IMR-90 (cell line): ENCODE data around the gene TMEM63A. TPM values are rescaled to one million over a fixed set of nuclear protein-coding genes. Genes with fewer than 3 reads are reported as not detected.
A peak's percentile ranks its signal among the peaks of the same experiment; 100 is the strongest.

Source experiments
- ATAC-seq: fragments of 200-7000 bp; cut with Tn5 transposase; 2 replicates; pipeline ENCODE4 v1.9.1; 2020; ENCODE audit warnings: low read depth, mild to moderate bottlenecking, moderate library complexity
- BruUV-seq: library from RNA; stranded (reverse); fragments of 400-500 nt; replicated peaks from 2 replicates; lab custom pipeline; 2021; lab: Mats Ljungman, UMichigan
- CTCF ChIA-PET: fragments of 300-600 bp; formaldehyde crosslinking; extraction: SDS; loops from one replicate; lab custom pipeline; 2021; ENCODE audit warnings: antibody characterized with exemption; lab: Yijun Ruan, JAX
- POLR2A ChIA-PET: fragments of 300-600 bp; sonication (Branson Sonifier 250); formaldehyde crosslinking; loops from one replicate; lab custom pipeline; 2022; ENCODE audit warnings: antibody characterized with exemption; ENCODE audit not compliant: unreplicated experiment; lab: Charles Lee
- DNase-seq: peaks from one replicate; pipeline ENCODE4 v3.0.0; 2013
- H2AFZ ChIP-seq: replicated peaks from 2 replicates; pipeline ENCODE3; 2013; ENCODE audit warnings: low read length, mild to moderate bottlenecking; ENCODE audit not compliant: poor library complexity
- H2AK5ac ChIP-seq: 2 replicates; pipeline ENCODE4 v1.6.1; 2013; ENCODE audit warnings: low read depth, low read length, inconsistent platforms
- H2AK9ac ChIP-seq: replicated peaks from 2 replicates; pipeline ENCODE3; 2013; ENCODE audit warnings: mild to moderate bottlenecking, low read depth, low read length, moderate library complexity; ENCODE audit not compliant: poor library complexity
- H2BK120ac ChIP-seq: 2 replicates; pipeline ENCODE4 v1.6.1; 2013; ENCODE audit warnings: low read depth, low read length, inconsistent platforms
- H2BK15ac ChIP-seq: 3 replicates; pipeline ENCODE4 v1.6.1; 2013; ENCODE audit warnings: low read depth, low read length, inconsistent platforms
- H2BK20ac ChIP-seq: 2 replicates; pipeline ENCODE4 v1.6.1; 2013; ENCODE audit warnings: low read depth, mild to moderate bottlenecking, inconsistent platforms, low read length, moderate library complexity
- H2BK5ac ChIP-seq: 2 replicates; pipeline ENCODE4 v1.6.1; 2013; ENCODE audit warnings: mild to moderate bottlenecking, low read depth, low read length, inconsistent platforms; ENCODE audit not compliant: poor library complexity, severe bottlenecking
- H3K14ac ChIP-seq: replicated peaks from 2 replicates; pipeline ENCODE4 v1.6.1; 2013; ENCODE audit warnings: low read depth, low read length, inconsistent platforms
- H3K18ac ChIP-seq: 2 replicates; pipeline ENCODE4 v1.6.1; 2013; ENCODE audit warnings: low read depth, low read length, control low read depth
- H3K23ac ChIP-seq: 2 replicates; pipeline ENCODE4 v1.6.1; 2013; ENCODE audit warnings: low read depth, low read length, inconsistent platforms
- H3K27ac ChIP-seq: 2 replicates; pipeline ENCODE4 v1.5.1; 2013; ENCODE audit warnings: mild to moderate bottlenecking, control low read depth, low read length; ENCODE audit not compliant: insufficient read depth
- H3K27me3 ChIP-seq: 2 replicates; pipeline ENCODE4 v1.6.1; 2013; ENCODE audit warnings: low read length; ENCODE audit not compliant: control insufficient read depth, insufficient read depth
- H3K36me3 ChIP-seq: 2 replicates; pipeline ENCODE4 v1.6.1; 2013; ENCODE audit warnings: low read length, mixed read lengths; ENCODE audit not compliant: control insufficient read depth, insufficient read depth
- H3K4ac ChIP-seq: 2 replicates; pipeline ENCODE4 v1.6.1; 2013; ENCODE audit warnings: low read depth, low read length, inconsistent platforms
- H3K4me1 ChIP-seq: 2 replicates; pipeline ENCODE4 v1.6.1; 2013; ENCODE audit warnings: low read length, mixed read lengths; ENCODE audit not compliant: control insufficient read depth, insufficient read depth
- H3K4me2 ChIP-seq: 2 replicates; pipeline ENCODE4 v1.6.1; 2013; ENCODE audit warnings: low read depth, mild to moderate bottlenecking, control low read depth, low read length, moderate library complexity
- H3K4me3 ChIP-seq: 2 replicates; pipeline ENCODE4 v1.5.1; 2013; ENCODE audit warnings: low read depth, mild to moderate bottlenecking, control low read depth, low read length, moderate library complexity; ENCODE audit not compliant: insufficient read depth
- H3K56ac ChIP-seq: 2 replicates; pipeline ENCODE4 v1.6.1; 2013; ENCODE audit warnings: low read length, inconsistent platforms; ENCODE audit not compliant: insufficient read depth; ENCODE audit errors: extremely low read depth
- H3K79me1 ChIP-seq, 2 experiments: 2 replicates each; pipeline ENCODE4 v1.6.1; 2013; ENCODE audit warnings: low read length in 2 of 2, inconsistent platforms in 1 of 2, low read depth in 1 of 2
- H3K9ac ChIP-seq: 2 replicates; pipeline ENCODE4 v1.6.1; 2013; ENCODE audit warnings: low read depth, low read length, control low read depth
- H3K9me1 ChIP-seq: 2 replicates; pipeline ENCODE4 v1.6.1; 2013; ENCODE audit warnings: low read length, inconsistent platforms; ENCODE audit not compliant: insufficient read depth
- H3K9me3 ChIP-seq: 2 replicates; pipeline ENCODE4 v1.6.1; 2013; ENCODE audit warnings: low read length; ENCODE audit not compliant: control insufficient read depth, insufficient read depth
- H4K20me1 ChIP-seq: 2 replicates; pipeline ENCODE4 v1.6.1; 2013; ENCODE audit warnings: low read length, inconsistent platforms; ENCODE audit not compliant: insufficient read depth
- H4K5ac ChIP-seq: 2 replicates; pipeline ENCODE4 v1.6.1; 2013; ENCODE audit warnings: mild to moderate bottlenecking, low read depth, low read length, control low read depth
- H4K8ac ChIP-seq, 2 experiments: 2 replicates each; pipeline ENCODE4 v1.6.1; 2013; ENCODE audit warnings: low read depth in 2 of 2, low read length in 2 of 2, control low read depth in 1 of 2, inconsistent platforms in 1 of 2
- H4K91ac ChIP-seq: 2 replicates; pipeline ENCODE4 v1.6.1; 2013; ENCODE audit warnings: low read depth, low read length, inconsistent platforms; ENCODE audit not compliant: insufficient read depth
- BHLHE40 ChIP-seq: fragments of 150-350 bp; IDR thresholded peaks from 2 replicates; pipeline ENCODE4 v1.6.1; 2016; ENCODE audit warnings: mild to moderate bottlenecking, low read depth, low read length
- CHD1 ChIP-seq: IDR thresholded peaks from 2 replicates; pipeline ENCODE4 v1.6.1; 2012; ENCODE audit warnings: low read depth, low read length, improper control_type of control experiment
- MAZ ChIP-seq: IDR thresholded peaks from 2 replicates; pipeline ENCODE4 v1.6.1; 2012; ENCODE audit warnings: low read depth, mild to moderate bottlenecking, low read length, improper control_type of control experiment, moderate library complexity, borderline replicate concordance
- NFE2L2 ChIP-seq: fragments of 150-350 bp; IDR thresholded peaks from 2 replicates; pipeline ENCODE4 v1.6.1; 2016; ENCODE audit warnings: low read depth, mild to moderate bottlenecking, low read length
- RCOR1 ChIP-seq: IDR thresholded peaks from 2 replicates; pipeline ENCODE4 v1.6.1; 2012; ENCODE audit warnings: mild to moderate bottlenecking, low read length, improper control_type of control experiment; ENCODE audit not compliant: insufficient replicate concordance
- SMC3 ChIP-seq: fragments of 150-350 bp; IDR thresholded peaks from 2 replicates; pipeline ENCODE4 v1.6.1; 2016; ENCODE audit warnings: low read depth, mild to moderate bottlenecking, antibody characterized with exemption, low read length, moderate library complexity
- USF2 ChIP-seq: fragments of 150-350 bp; IDR thresholded peaks from 2 replicates; pipeline ENCODE4 v1.6.1; 2017; ENCODE audit warnings: mild to moderate bottlenecking, antibody characterized with exemption, low read length, low read depth
- WGBS, 2 experiments: methylation state at CpG; one replicate each; pipeline versions ENCODE4 v1.1.5 to v1.1.7; 2013; ENCODE audit warnings: missing lambda C conversion rate in 2 of 2; ENCODE audit not compliant: insufficient read length in 1 of 2; ENCODE audit errors: extremely low coverage in 2 of 2; 5-methylcytosine and 5-hydroxymethylcytosine counted together
- dilution Hi-C: fragments of 300-500 bp; cut with HindIII; formaldehyde crosslinking; loops from one replicate; pipeline ENCODE4 v1.14.3; 2018; ENCODE audit warnings: low sequenced_read_pairs; ENCODE audit not compliant: unreplicated experiment
- in situ Hi-C: fragments of 300-500 bp; cut with MboI; formaldehyde crosslinking; loops from 3 replicates; pipeline ENCODE4 v1.14.3; 2019; ENCODE audit warnings: low sequenced_read_pairs, inconsistent platforms, mixed read lengths
- intact Hi-C: fragments of 100-400 bp; cut with micrococcal nuclease; formaldehyde crosslinking; loops from 2 replicates; pipeline ENCODE4 v1.10.0; 2022
- polyA plus RNA-seq, 3 experiments: library from polyadenylated mRNA; depleted of rRNA; stranded (reverse); fragments of >200 nt; gene quantifications; 2 replicates each; pipeline ENCODE4 v1.2.3, GENCODE V29; 2012; ENCODE audit warnings: low replicate concordance in 1 of 3
- total RNA-seq: library from RNA; depleted of rRNA; stranded (reverse); fragments of >200 nt; gene quantifications from 2 replicates; pipeline ENCODE4 v1.2.3, GENCODE V29; 2012

The TMEM63A gene
- total and polyA plus RNA-seq, 2 of the 4 experiments (the other 2 are of a cell fraction) = 4.7 to 23.3 TPM

- Histone ChIP-seq H2AFZ (no peak overlapping the region), H4K8ac (0 out of 4 replicates have a peak overlapping the region, but pooled peaks of 1 of the 2 experiments have one; percentile 19), H3K9ac (no peak overlapping the region), H3K56ac (no peak overlapping the region), H3K4me3 (no peak overlapping the region), H2BK15ac (no peak overlapping the region), H3K9me1 (peaks cover 29% of the 10 kb centered on the region), H3K14ac (no peak overlapping the region), H4K20me1 (no peaks in the 10 kb centered on the region), H2AK5ac (no peak overlapping the region), H3K36me3 (no peaks in the 10 kb centered on the region), H2BK120ac (no peak overlapping the region), H3K27me3 (no peaks in the 10 kb centered on the region), H3K23ac (no peak overlapping the region), H3K9me3 (no peaks in the 10 kb centered on the region), H3K27ac (no peak overlapping the region), H3K4me2 (no peak overlapping the region), H4K91ac (no peak overlapping the region; the same call in 1 of the 2 replicates), H2BK5ac (no peak overlapping the region), H3K79me1 (peaks cover 7 to 40% of the 10 kb centered on the region in 2 experiments; a peak in 3 of 4 replicates), H2BK20ac (no peak overlapping the region), H4K5ac (no peak overlapping the region), H3K18ac (no peak overlapping the region), H3K4me1 (peaks cover 36% of the 10 kb centered on the region), H2AK9ac (no peak overlapping the region), H3K4ac (peak overlapping the region; percentile 26; the same call in 1 of the 2 replicates)
- POLR2A ChIA-PET = no interaction called here
- in situ Hi-C loops = no loop called here
- ATAC-seq (no peak), DNase-seq (no peak)
- intact Hi-C loops = no loop called here
- dilution Hi-C loops = no loop called here
- no peak for TF ChIP-seq CHD1
- no peak for TF ChIP-seq RCOR1
- TF ChIP-seq MAZ = no peak
- no peak for TF ChIP-seq BHLHE40
- no peak for TF ChIP-seq NFE2L2
- no peak for TF ChIP-seq SMC3
- TF ChIP-seq USF2 = no peak
- no CpG with 5 or more reads among the region's 7 CpGs for WGBS, 2 experiments
- CTCF ChIA-PET = no interaction called here
- BruUV-seq = no TSS peak
Measured at GRCh38 chr1:225814381-225814780, 67.8 kb downstream of the TMEM63A start.
